C4-2B (cell line): Measurements from ENCODE around the gene NCOA3.

Experiments
- CTCF ChIP-seq: fragments of 450-650 bp; conservative IDR thresholded peaks from 2 replicates; pipeline ENCODE4 v1.5.1; 2017; ENCODE audit warnings: mild to moderate bottlenecking
- ZFX ChIP-seq: fragments of 450-650 bp; IDR thresholded peaks from 2 replicates; pipeline ENCODE4 v1.6.1; 2017

DNA sequence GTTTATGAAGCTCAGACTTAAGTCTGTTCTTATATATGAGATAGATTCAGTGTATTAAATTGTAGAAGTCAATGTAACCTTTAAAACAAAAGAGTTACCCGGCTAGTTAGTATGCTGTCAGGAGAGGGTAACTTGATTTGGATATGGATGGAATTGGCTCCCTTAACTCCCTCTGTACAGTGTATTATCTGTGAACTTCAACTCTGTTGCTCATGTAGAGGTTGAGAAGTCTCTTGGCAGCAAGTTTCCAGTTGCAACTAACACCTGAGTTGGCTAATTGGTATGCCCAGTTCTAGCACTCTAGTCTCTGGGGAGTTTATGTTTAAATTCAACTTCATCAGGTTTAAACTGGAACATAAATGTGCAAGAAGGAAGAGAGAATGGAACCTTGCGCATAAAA, 111.0 kb downstream of the NCOA3 start:
- TF ChIP-seq CTCF (no peak), ZFX (no peak)
